SIG-M5 (cell line): ENCODE data around the gene RASD2.
"Not testable (repeated sequence)": the region's sequence is repeated elsewhere in the genome, so short reads cannot be mapped to it uniquely, and the experiment has no call there.

Source experiments
- DNase-seq: peaks from one replicate; lab custom pipeline; 2025; lab: John Stamatoyannopoulos, UW

Gene RASD2

GRCh38 chr22:35540595-35541253 lies at the start of gene RASD2:
Gene RASD2 (plus strand): TSS chr22:35540831. CDS start chr22:35546810, 5,979 bp downstream.
- DNase-seq, result no peak

- DNase-seq, result not testable (repeated sequence)
Measured at GRCh38 chr22:35491061-35491907, 49.3 kb upstream of the RASD2 start.

GRCh38 chr22:35491908-35492380 lies 48.7 kb upstream of the RASD2 start:
- no peak for DNase-seq

- DNase-seq, result no peak
Measured at GRCh38 chr22:35493074-35493473, 47.6 kb upstream of the RASD2 start.

GRCh38 chr22:35495711-35496110 lies 44.9 kb upstream of the RASD2 start:
- not testable (repeated sequence) for DNase-seq

- DNase-seq, result no peak
Measured at GRCh38 chr22:35496768-35497312, 43.8 kb upstream of the RASD2 start.

GRCh38 chr22:35498026-35498800 lies 42.4 kb upstream of the RASD2 start:
- DNase-seq, result no peak

GRCh38 chr22:35502836-35503235 lies 37.8 kb upstream of the RASD2 start:
- DNase-seq, result no peak

- no peak for DNase-seq
Measured at GRCh38 chr22:35505399-35506258, 35.0 kb upstream of the RASD2 start.

- no peak for DNase-seq
Measured at GRCh38 chr22:35506259-35506570, 34.4 kb upstream of the RASD2 start.

GRCh38 chr22:35507851-35508250 lies 32.8 kb upstream of the RASD2 start:
- DNase-seq, result not testable (repeated sequence)

GRCh38 chr22:35509451-35509850 lies 31.2 kb upstream of the RASD2 start:
- DNase-seq, result no peak

GRCh38 chr22:35509960-35510359 lies 30.7 kb upstream of the RASD2 start:
- no peak for DNase-seq

- no peak for DNase-seq
Measured at GRCh38 chr22:35510481-35510934, 30.1 kb upstream of the RASD2 start.

- DNase-seq, result no peak
Measured at GRCh38 chr22:35510951-35511350, 29.7 kb upstream of the RASD2 start.

GRCh38 chr22:35514366-35514765 lies 26.3 kb upstream of the RASD2 start:
- no peak for DNase-seq

- not testable (repeated sequence) for DNase-seq
Measured at GRCh38 chr22:35515952-35516351, 24.7 kb upstream of the RASD2 start.

GRCh38 chr22:35516723-35517122 lies 23.9 kb upstream of the RASD2 start:
- no peak for DNase-seq

GRCh38 chr22:35517207-35517606 lies 23.4 kb upstream of the RASD2 start:
- DNase-seq, result no peak

GRCh38 chr22:35517769-35518530 lies 22.7 kb upstream of the RASD2 start:
- DNase-seq, result no peak
